GM20000 (cell line): ENCODE data around the gene UXS1.

ENCODE experiments used
- DNase-seq: peaks from one replicate; pipeline ENCODE4 v3.0.0; 2012; ENCODE audit warnings: low spot score
- CTCF ChIP-seq: IDR thresholded peaks from 2 replicates; pipeline ENCODE4 v1.5.1; 2012; ENCODE audit warnings: mild to moderate bottlenecking, control low read depth; ENCODE audit errors: extremely low read depth, missing control alignments

UXS1 gene

GRCh38 chr2:106097038-106098000, 96.8 kb downstream of the UXS1 start:
- no peak for DNase-seq
- no peak for TF ChIP-seq CTCF

- TF ChIP-seq CTCF, result no peak
Observed at GRCh38 chr2:106096299-106097037, 97.6 kb downstream of the UXS1 start.

GRCh38 chr2:106095478-106096298, 98.4 kb downstream of the UXS1 start:
- DNase-seq, result no peak
- no peak for TF ChIP-seq CTCF

More at GRCh38 chr2:106096299-106097037, 97.6 kb downstream of the UXS1 start:
- DNase-seq, result no peak

GRCh38 chr2:106094131-106094841, 99.8 kb downstream of the UXS1 start:
- no peak for DNase-seq
- no peak for TF ChIP-seq CTCF

- DNase-seq, result no peak
- TF ChIP-seq CTCF, result no peak
Observed at GRCh38 chr2:106090916-106091618, 103.0 kb downstream of the UXS1 start.

GRCh38 chr2:106089611-106090010, 104.5 kb downstream of the UXS1 start:
- no peak for TF ChIP-seq CTCF
- no peak for DNase-seq
